ENCODE data around the gene NLRC5.

DNA sequence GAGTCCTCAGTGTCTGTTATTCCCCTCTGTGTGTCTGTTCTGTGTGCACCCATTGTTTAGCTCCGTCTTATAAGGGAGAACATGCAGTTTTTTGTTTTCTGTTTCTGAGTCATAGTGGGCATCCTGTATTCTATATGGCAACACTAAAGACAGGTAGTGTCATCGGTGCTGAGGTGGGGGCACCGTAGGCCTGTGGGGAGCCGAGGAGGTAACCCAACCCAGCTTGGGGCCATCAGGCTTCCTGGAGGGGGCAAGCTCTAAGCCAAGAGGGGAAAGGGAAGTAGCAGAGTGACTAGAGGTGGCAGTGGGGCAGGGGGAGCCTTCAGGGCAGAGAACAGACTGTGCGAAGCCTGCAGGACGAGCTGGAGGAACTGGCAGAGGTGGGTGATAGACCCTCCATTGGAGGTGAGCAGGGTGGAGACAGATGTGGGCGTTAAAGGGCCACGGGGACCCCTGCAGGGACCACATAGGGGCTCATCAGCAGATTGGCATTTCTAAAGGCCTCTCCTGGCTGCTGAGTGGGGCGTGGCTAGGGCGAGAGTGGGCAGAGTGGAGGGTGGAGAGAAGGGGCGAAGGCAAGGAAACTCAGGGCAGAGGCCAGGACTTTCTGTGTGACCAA is 139.5 kb downstream of the NLRC5 start:
- TF ChIP-seq, protein P1, sequence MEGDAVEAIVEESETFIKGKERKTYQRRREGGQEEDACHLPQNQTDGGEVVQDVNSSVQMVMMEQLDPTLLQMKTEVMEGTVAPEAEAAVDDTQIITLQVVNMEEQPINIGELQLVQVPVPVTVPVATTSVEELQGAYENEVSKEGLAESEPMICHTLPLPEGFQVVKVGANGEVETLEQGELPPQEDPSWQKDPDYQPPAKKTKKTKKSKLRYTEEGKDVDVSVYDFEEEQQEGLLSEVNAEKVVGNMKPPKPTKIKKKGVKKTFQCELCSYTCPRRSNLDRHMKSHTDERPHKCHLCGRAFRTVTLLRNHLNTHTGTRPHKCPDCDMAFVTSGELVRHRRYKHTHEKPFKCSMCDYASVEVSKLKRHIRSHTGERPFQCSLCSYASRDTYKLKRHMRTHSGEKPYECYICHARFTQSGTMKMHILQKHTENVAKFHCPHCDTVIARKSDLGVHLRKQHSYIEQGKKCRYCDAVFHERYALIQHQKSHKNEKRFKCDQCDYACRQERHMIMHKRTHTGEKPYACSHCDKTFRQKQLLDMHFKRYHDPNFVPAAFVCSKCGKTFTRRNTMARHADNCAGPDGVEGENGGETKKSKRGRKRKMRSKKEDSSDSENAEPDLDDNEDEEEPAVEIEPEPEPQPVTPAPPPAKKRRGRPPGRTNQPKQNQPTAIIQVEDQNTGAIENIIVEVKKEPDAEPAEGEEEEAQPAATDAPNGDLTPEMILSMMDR (IDR thresholded peaks at IDR 0.05; ENCODE audit: low read length): no peak
- no peak for TF ChIP-seq EZH2 (optimal IDR thresholded peaks at IDR 0.05; ENCODE audit: low read depth, low read length)
